Measurements from ENCODE around the gene CTRB2.

The CTRB2 gene

GRCh38 chr16:75203667-75204409 lies 3.1 kb downstream of the CTRB2 start:
- DNase-seq: no peak

- no peak for DNase-seq
These were observed 3.9 kb downstream of the CTRB2 start for GRCh38 chr16:75203096-75203495.

GRCh38 chr16:75202069-75202590 lies 4.8 kb downstream of the CTRB2 start:
- no peak for DNase-seq

GRCh38 chr16:75198135-75198600 lies 8.8 kb downstream of the CTRB2 start:
- DNase-seq: no peak

- no peak for DNase-seq
These were observed 9.3 kb downstream of the CTRB2 start for GRCh38 chr16:75197522-75198134.

- DNase-seq: no peak
These were observed 10.1 kb downstream of the CTRB2 start for GRCh38 chr16:75196836-75197235.

- no peak for DNase-seq
These were observed 10.9 kb downstream of the CTRB2 start for GRCh38 chr16:75195811-75196790.

GRCh38 chr16:75193730-75194444 lies 13.1 kb downstream of the CTRB2 start:
- DNase-seq: no peak

- no peak for DNase-seq
These were observed 13.7 kb downstream of the CTRB2 start for GRCh38 chr16:75193265-75193650.

- DNase-seq: no peak
These were observed 14.2 kb downstream of the CTRB2 start for GRCh38 chr16:75192606-75193264.

- no peak for DNase-seq
These were observed 17.2 kb downstream of the CTRB2 start for GRCh38 chr16:75189638-75190245.

GRCh38 chr16:75188832-75189477 lies 18.0 kb downstream of the CTRB2 start:
- DNase-seq: no peak

GRCh38 chr16:75181630-75182029 lies 25.3 kb downstream of the CTRB2 start:
- no peak for DNase-seq

- DNase-seq: no peak
These were observed 27.8 kb downstream of the CTRB2 start for GRCh38 chr16:75179208-75179607.

GRCh38 chr16:75176926-75177325 lies 30.0 kb downstream of the CTRB2 start:
- DNase-seq: no peak

GRCh38 chr16:75175074-75175473 lies 31.9 kb downstream of the CTRB2 start:
- no peak for DNase-seq

- no peak for DNase-seq
These were observed 34.4 kb downstream of the CTRB2 start for GRCh38 chr16:75172578-75172977.

GRCh38 chr16:75169899-75170405 lies 37.0 kb downstream of the CTRB2 start:
- no peak for DNase-seq

GRCh38 chr16:75160386-75160785 lies 46.6 kb downstream of the CTRB2 start:
- DNase-seq: no peak

All from T-helper 1 cell (primary cell).